K562 (cell line): Measurements from ENCODE around the gene CD84. TPM values are rescaled to one million over a fixed set of nuclear protein-coding genes. Genes with fewer than 3 reads are reported as not detected.
A peak's percentile ranks its signal among the peaks of the same experiment; 100 is the strongest.

Experiments used
- BDP1 ChIP-seq: IDR thresholded peaks from 3 replicates; pipeline ENCODE4 v1.6.1; 2011; ENCODE audit not compliant: insufficient read length, insufficient read depth
- GTF2F1 ChIP-seq: IDR thresholded peaks from 2 replicates; pipeline ENCODE4 v1.6.1; 2011; ENCODE audit warnings: low read depth, low read length, improper control_type of control experiment
- NBN ChIP-seq: fragments of 450-650 bp; IDR thresholded peaks from 2 replicates; pipeline ENCODE4 v1.6.1; 2016; ENCODE audit warnings: low read depth, mild to moderate bottlenecking
- NCOA4 ChIP-seq: fragments of 450-650 bp; IDR thresholded peaks from 2 replicates; pipeline ENCODE4 v1.6.1; 2018; ENCODE audit warnings: mild to moderate bottlenecking; ENCODE audit not compliant: partially characterized antibody
- POU5F1 ChIP-seq: fragments of 150-350 bp; IDR thresholded peaks from 2 replicates; pipeline ENCODE4 v1.6.1; 2014; ENCODE audit warnings: borderline replicate concordance, low read length, low read depth, mild to moderate bottlenecking; ENCODE audit not compliant: partially characterized antibody
- PURB ChIP-seq: sonication (generic); formaldehyde crosslinking; IDR thresholded peaks from 2 replicates; pipeline ENCODE4 v1.9.0; 2021; ENCODE audit warnings: low read depth, mild to moderate bottlenecking, missing genetic modification reagents
- RERE ChIP-seq: sonication (generic); formaldehyde crosslinking; IDR thresholded peaks from 2 replicates; pipeline ENCODE4 v1.8.0; 2023; ENCODE audit warnings: missing genetic modification reagents, mild to moderate bottlenecking, borderline replicate concordance
- RFX7 ChIP-seq: fragments of 250-450 bp; sonication (Bioruptor Pico); IDR thresholded peaks from 2 replicates; pipeline ENCODE4 v1.5.1; 2021; ENCODE audit warnings: mild to moderate bottlenecking
- ZFPM2 ChIP-seq: fragments of 250-450 bp; sonication (Bioruptor Pico); IDR thresholded peaks from 2 replicates; pipeline ENCODE4 v1.5.1; 2022; ENCODE audit warnings: mild to moderate bottlenecking
- ZNF133 ChIP-seq: fragments of 250-450 bp; sonication (Bioruptor Pico); IDR thresholded peaks from 2 replicates; pipeline ENCODE4 v1.4.0; 2020; ENCODE audit warnings: mild to moderate bottlenecking
- polyA plus RNA-seq, 8 experiments: library from polyadenylated mRNA; depleted of rRNA in 4 of 8; stranded (reverse) in 5 of 8; unstranded in 3 of 8; fragments of >200 nt; fragmentation: Nextera tagmentation in 2 of 8; fragmentation: Illumina TruSeq in 1 of 8; extraction: Ambion mirVana in 2 of 8; extraction: Trizol in 1 of 8; gene quantifications; 2 replicates each; pipeline versions ENCODE4 v1.2.1 to v1.2.3, GENCODE V29; 2011 to 2014; ENCODE audit warnings: inconsistent platforms in 1 of 8, missing spikeins in 1 of 8
- total RNA-seq, 7 experiments: library from RNA; depleted of rRNA in 6 of 7; stranded (reverse); fragments of >200 nt in 6 of 7; fragmentation: Illumina TruSeq in 2 of 7; extraction: Trizol in 2 of 7; gene quantifications; 2 replicates each; pipeline versions ENCODE4 v1.2.1 to v1.2.3, GENCODE V29; 2011 to 2021; ENCODE audit warnings: low replicate concordance in 1 of 7
- TF ChIP-seq, protein P1 (sequence below), 3 experiments: fragments of 200-800 bp in 1 of 3; sonication (Bioruptor generic) in 1 of 3; sonication (generic) in 1 of 3; formaldehyde crosslinking in 1 of 3; IDR thresholded peaks; 2 replicates each; pipeline versions ENCODE4 v1.6.1 to v1.8.0; 2016 to 2022; ENCODE audit warnings: mild to moderate bottlenecking in 2 of 3, missing compliant biosample characterization in 2 of 3, missing genetic modification characterization in 2 of 3, missing genetic modification reagents in 1 of 3
- TF ChIP-seq, protein P2 (sequence below), 2 experiments: IDR thresholded peaks in 1 of 2; conservative IDR thresholded peaks in 1 of 2; 2 replicates each; pipeline ENCODE4 v1.6.1; 2016; ENCODE audit warnings: low read depth in 2 of 2, mild to moderate bottlenecking in 1 of 2, missing compliant biosample characterization in 1 of 2, missing genetic modification characterization in 1 of 2, moderate library complexity in 1 of 2
- TF ChIP-seq, protein P3 (sequence below): fragments of 250-450 bp; sonication (Bioruptor Pico); IDR thresholded peaks from 2 replicates; pipeline ENCODE4 v1.8.0; 2022; ENCODE audit warnings: moderate library complexity, mild to moderate bottlenecking, inconsistent platforms
- TF ChIP-seq, protein P4 (sequence below): fragments of 450-650 bp; IDR thresholded peaks from 2 replicates; pipeline ENCODE4 v1.6.1; 2016; ENCODE audit warnings: missing biosample characterization, missing genetic modification characterization

Gene CD84
- total and polyA plus RNA-seq, 9 of the 15 experiments (the other 6 are each of a cell fraction or from before 2014, with no cell fraction given) = 0.82 to 6.8 (median 2.0) TPM

- TF ChIP-seq RERE (CRISPR knock-in tag) = no peak
- TF ChIP-seq GTF2F1 = no peak
- TF ChIP-seq, protein P1, sequence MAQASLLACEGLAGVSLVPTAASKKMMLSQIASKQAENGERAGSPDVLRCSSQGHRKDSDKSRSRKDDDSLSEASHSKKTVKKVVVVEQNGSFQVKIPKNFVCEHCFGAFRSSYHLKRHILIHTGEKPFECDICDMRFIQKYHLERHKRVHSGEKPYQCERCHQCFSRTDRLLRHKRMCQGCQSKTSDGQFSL (CRISPR knock-in tag; IDR thresholded peaks at IDR 0.05) = no peak
- TF ChIP-seq, protein P1 (tag; IDR thresholded peaks at IDR 0.05) = peak in 1 of 2 experiments; percentile 62; a peak in 1 of 4 replicates
- no peak for TF ChIP-seq RFX7 (CRISPR knock-in tag)
- no peak for TF ChIP-seq PURB (CRISPR knock-in tag)
- TF ChIP-seq, protein P2, sequence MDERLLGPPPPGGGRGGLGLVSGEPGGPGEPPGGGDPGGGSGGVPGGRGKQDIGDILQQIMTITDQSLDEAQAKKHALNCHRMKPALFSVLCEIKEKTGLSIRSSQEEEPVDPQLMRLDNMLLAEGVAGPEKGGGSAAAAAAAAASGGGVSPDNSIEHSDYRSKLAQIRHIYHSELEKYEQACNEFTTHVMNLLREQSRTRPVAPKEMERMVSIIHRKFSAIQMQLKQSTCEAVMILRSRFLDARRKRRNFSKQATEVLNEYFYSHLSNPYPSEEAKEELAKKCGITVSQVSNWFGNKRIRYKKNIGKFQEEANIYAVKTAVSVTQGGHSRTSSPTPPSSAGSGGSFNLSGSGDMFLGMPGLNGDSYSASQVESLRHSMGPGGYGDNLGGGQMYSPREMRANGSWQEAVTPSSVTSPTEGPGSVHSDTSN (CRISPR knock-in tag; IDR thresholded peaks at IDR 0.05; ENCODE audit: low read depth) = no peak
- TF ChIP-seq, protein P2 (tag; conservative IDR thresholded peaks at IDR 0.05; ENCODE audit: low read depth) = no peak; the same call in 1 of the 2 replicates
- TF ChIP-seq POU5F1 = no peak
- TF ChIP-seq NCOA4 = no peak
- TF ChIP-seq, protein P3, sequence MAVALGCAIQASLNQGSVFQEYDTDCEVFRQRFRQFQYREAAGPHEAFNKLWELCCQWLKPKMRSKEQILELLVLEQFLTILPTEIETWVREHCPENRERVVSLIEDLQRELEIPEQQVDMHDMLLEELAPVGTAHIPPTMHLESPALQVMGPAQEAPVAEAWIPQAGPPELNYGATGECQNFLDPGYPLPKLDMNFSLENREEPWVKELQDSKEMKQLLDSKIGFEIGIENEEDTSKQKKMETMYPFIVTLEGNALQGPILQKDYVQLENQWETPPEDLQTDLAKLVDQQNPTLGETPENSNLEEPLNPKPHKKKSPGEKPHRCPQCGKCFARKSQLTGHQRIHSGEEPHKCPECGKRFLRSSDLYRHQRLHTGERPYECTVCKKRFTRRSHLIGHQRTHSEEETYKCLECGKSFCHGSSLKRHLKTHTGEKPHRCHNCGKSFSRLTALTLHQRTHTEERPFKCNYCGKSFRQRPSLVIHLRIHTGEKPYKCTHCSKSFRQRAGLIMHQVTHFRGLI (CRISPR knock-in tag) = peak; percentile 49; the same call in 1 of the 2 replicates
- TF ChIP-seq, protein P4, sequence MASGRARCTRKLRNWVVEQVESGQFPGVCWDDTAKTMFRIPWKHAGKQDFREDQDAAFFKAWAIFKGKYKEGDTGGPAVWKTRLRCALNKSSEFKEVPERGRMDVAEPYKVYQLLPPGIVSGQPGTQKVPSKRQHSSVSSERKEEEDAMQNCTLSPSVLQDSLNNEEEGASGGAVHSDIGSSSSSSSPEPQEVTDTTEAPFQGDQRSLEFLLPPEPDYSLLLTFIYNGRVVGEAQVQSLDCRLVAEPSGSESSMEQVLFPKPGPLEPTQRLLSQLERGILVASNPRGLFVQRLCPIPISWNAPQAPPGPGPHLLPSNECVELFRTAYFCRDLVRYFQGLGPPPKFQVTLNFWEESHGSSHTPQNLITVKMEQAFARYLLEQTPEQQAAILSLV (tag) = 0 out of 2 replicates have a peak, but pooled peaks have one; percentile 34
- no peak for TF ChIP-seq ZNF133 (CRISPR knock-in tag)
- no peak for TF ChIP-seq ZFPM2 (CRISPR knock-in tag)
- no peak for TF ChIP-seq BDP1
- 0 out of 2 replicates have a peak, but pooled peaks have one; percentile 46 for TF ChIP-seq NBN
Measured at GRCh38 chr1:160548960-160549664, 30.2 kb downstream of the CD84 start (continued).
